Trophoblast cell (in vitro differentiated cells and primary cell): ENCODE results near the gene SEMA3C.
A peak's percentile ranks its signal among the peaks of the same experiment; 100 is the strongest.
"Not testable (repeated sequence)": the region's sequence is repeated elsewhere in the genome, so short reads cannot be mapped to it uniquely, and the experiment has no call there.

ENCODE experiments used
- DNase-seq, 2 donors: peaks; one replicate each; pipeline ENCODE4 v3.0.0-alpha.2; 2016
- H2AFZ ChIP-seq: 2 replicates; pipeline ENCODE4 v1.6.1; 2013; ENCODE audit warnings: low read length, moderate library complexity, mild to moderate bottlenecking; ENCODE audit not compliant: insufficient read depth, poor library complexity
- H2AK5ac ChIP-seq: 2 replicates; pipeline ENCODE4 v1.6.1; 2013; ENCODE audit warnings: mild to moderate bottlenecking, low read length
- H2BK120ac ChIP-seq: 2 replicates; pipeline ENCODE4 v1.6.1; 2013; ENCODE audit warnings: low read length, mild to moderate bottlenecking, moderate library complexity; ENCODE audit not compliant: insufficient read depth, poor library complexity
- H2BK12ac ChIP-seq: 2 replicates; pipeline ENCODE4 v1.6.1; 2013; ENCODE audit warnings: mild to moderate bottlenecking, low read length, moderate library complexity
- H2BK5ac ChIP-seq: 2 replicates; pipeline ENCODE4 v1.6.1; 2013; ENCODE audit warnings: low read length, low read depth, moderate library complexity, mild to moderate bottlenecking; ENCODE audit not compliant: poor library complexity
- H3K14ac ChIP-seq: 2 replicates; pipeline ENCODE4 v1.6.1; 2013; ENCODE audit warnings: mild to moderate bottlenecking, low read length
- H3K18ac ChIP-seq: 2 replicates; pipeline ENCODE4 v1.6.1; 2013; ENCODE audit warnings: mild to moderate bottlenecking, low read length
- H3K23ac ChIP-seq: 2 replicates; pipeline ENCODE4 v1.6.1; 2013; ENCODE audit warnings: low read length
- H3K27ac ChIP-seq: 2 replicates; pipeline ENCODE4 v1.5.1; 2013; ENCODE audit warnings: low read depth, mild to moderate bottlenecking, inconsistent platforms, low read length, moderate library complexity
- H3K27me3 ChIP-seq: 2 replicates; pipeline ENCODE4 v1.6.1; 2013; ENCODE audit warnings: inconsistent platforms, mild to moderate bottlenecking, low read length, moderate library complexity; ENCODE audit not compliant: insufficient read depth
- H3K36me3 ChIP-seq, 2 experiments: 1 replicate in 1 of 2; 2 replicates in 1 of 2; pipeline ENCODE4 v1.6.1; 2013; ENCODE audit warnings: low read length in 2 of 2, mild to moderate bottlenecking in 2 of 2, moderate library complexity in 1 of 2; ENCODE audit not compliant: insufficient read depth in 2 of 2, control insufficient read depth in 1 of 2
- H3K4ac ChIP-seq: 2 replicates; pipeline ENCODE4 v1.6.1; 2013; ENCODE audit warnings: low read depth, mild to moderate bottlenecking, low read length, moderate library complexity
- H3K4me1 ChIP-seq, 2 experiments: 1 replicate in 1 of 2; 2 replicates in 1 of 2; pipeline ENCODE4 v1.6.1; 2013; ENCODE audit warnings: low read length in 2 of 2, mild to moderate bottlenecking in 2 of 2, moderate library complexity in 1 of 2; ENCODE audit not compliant: insufficient read depth in 2 of 2, control insufficient read depth in 1 of 2
- H3K4me2 ChIP-seq: 2 replicates; pipeline ENCODE4 v1.6.1; 2013; ENCODE audit warnings: inconsistent platforms, mild to moderate bottlenecking, low read length, moderate library complexity
- H3K4me3 ChIP-seq: 2 replicates; pipeline ENCODE4 v1.5.1; 2013; ENCODE audit warnings: mild to moderate bottlenecking, low read depth, low read length, inconsistent platforms
- H3K79me1 ChIP-seq: one replicate; pipeline ENCODE4 v1.6.1; 2013; ENCODE audit warnings: low read length
- H3K79me2 ChIP-seq: 2 replicates; pipeline ENCODE4 v1.6.1; 2013; ENCODE audit warnings: low read length, mild to moderate bottlenecking; ENCODE audit not compliant: control insufficient read depth, insufficient read depth, poor library complexity
- H3K9ac ChIP-seq: 2 replicates; pipeline ENCODE4 v1.6.1; 2013; ENCODE audit warnings: mild to moderate bottlenecking, low read length
- H3K9me3 ChIP-seq: 2 replicates; pipeline ENCODE4 v1.6.1; 2013; ENCODE audit warnings: low read depth, mild to moderate bottlenecking, control low read depth, inconsistent platforms, low read length; ENCODE audit not compliant: insufficient read depth
- H4K12ac ChIP-seq: 2 replicates; pipeline ENCODE4 v1.6.1; 2013; ENCODE audit warnings: low read depth, mild to moderate bottlenecking, low read length, moderate library complexity
- H4K8ac ChIP-seq: 2 replicates; pipeline ENCODE4 v1.6.1; 2013; ENCODE audit warnings: low read depth, mild to moderate bottlenecking, low read length, moderate library complexity
- H4K91ac ChIP-seq: one replicate; pipeline ENCODE4 v1.6.1; 2013; ENCODE audit warnings: low read depth, mild to moderate bottlenecking, low read length, moderate library complexity
- WGBS: extraction: QIAGEN DNeasy Blood & Tissue Kit; methylation state at CpG from one replicate; pipeline ENCODE4 v1.1.7; 2013; ENCODE audit warnings: missing lambda C conversion rate; ENCODE audit not compliant: insufficient read length, insufficient coverage; ENCODE audit errors: extremely low coverage; 5-methylcytosine and 5-hydroxymethylcytosine counted together

Gene SEMA3C

DNA sequence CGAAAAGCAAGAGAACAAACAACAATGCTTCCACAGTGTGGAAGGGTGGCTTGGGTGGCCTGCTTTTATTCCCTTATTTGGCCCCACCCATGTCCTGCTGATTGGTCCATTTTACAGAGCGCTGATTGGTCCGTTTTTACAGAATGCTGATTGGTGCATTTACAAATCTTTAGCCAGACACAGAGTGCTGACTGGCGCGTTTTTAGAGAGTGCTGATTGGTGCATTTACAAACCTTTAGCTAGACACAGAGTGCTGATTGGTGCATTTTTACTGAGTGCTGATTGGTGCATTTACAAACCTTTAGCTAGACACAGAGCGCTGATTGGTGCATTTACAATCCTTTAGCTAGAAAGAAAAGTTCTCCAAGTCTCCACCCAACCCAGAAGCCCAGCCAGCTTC is 8.1 kb upstream of the SEMA3C start:
- not testable (repeated sequence) for H3K4me1 ChIP-seq, H4K12ac ChIP-seq, H3K4me3 ChIP-seq, H3K4me2 ChIP-seq, H4K91ac ChIP-seq, H3K79me1 ChIP-seq, H3K23ac ChIP-seq, H2BK120ac ChIP-seq, H4K8ac ChIP-seq, H3K79me2 ChIP-seq, H2BK5ac ChIP-seq, H3K18ac ChIP-seq, H3K14ac ChIP-seq, H3K27me3 ChIP-seq, H2AK5ac ChIP-seq, H3K9ac ChIP-seq, H3K27ac ChIP-seq, H2BK12ac ChIP-seq, H3K4ac ChIP-seq, DNase-seq, H3K36me3 ChIP-seq, H3K9me3 ChIP-seq, H2AFZ ChIP-seq
- WGBS: no CpG with 5 or more reads among the region's 6 CpGs

DNA sequence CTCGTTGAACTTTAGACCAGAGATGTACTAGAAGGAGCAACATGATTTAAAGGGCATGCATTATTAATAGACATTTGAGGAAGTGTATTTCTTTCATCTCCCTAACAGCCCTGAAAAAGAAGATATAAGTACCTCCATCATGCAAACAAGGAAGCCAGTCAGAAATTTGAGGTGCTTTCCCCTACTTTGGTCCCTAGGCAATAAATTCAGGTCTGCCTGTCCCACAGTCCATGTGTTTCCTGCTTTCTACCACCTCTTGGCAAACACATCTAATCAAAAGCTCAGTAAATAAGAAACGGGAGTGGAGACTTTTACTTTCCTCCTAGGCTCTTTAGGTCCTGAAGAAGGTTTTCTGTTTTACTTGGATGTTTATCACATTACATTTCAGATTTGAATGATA is 5.2 kb upstream of the SEMA3C start:
- Histone ChIP-seq H3K4ac (no peak overlapping the region), H3K79me1 (peaks cover 2% of the 10 kb centered on the region), H2AK5ac (no peak overlapping the region), H3K27ac (no peak overlapping the region), H3K18ac (no peak overlapping the region), H3K4me2 (no peak overlapping the region), H3K79me2 (no peaks in the 10 kb centered on the region), H3K23ac (no peak overlapping the region), H3K27me3 (no peaks in the 10 kb centered on the region), H4K8ac (no peak overlapping the region), H2AFZ (no peak overlapping the region), H2BK12ac (no peak overlapping the region), H4K91ac (peak overlapping the region; percentile 28), H4K12ac (no peak overlapping the region), H3K4me1 (peaks cover 0 to 5% of the 10 kb centered on the region in 2 experiments), H3K36me3 (no peaks in the 10 kb centered on the region), H2BK5ac (no peak overlapping the region), H3K9me3 (no peaks in the 10 kb centered on the region), H3K4me3 (no peak overlapping the region), H2BK120ac (no peak overlapping the region), H3K9ac (no peak overlapping the region), H3K14ac (no peak overlapping the region)
- DNase-seq: no peak
- no CpG with 5 or more reads among the region's 2 CpGs for WGBS

DNA sequence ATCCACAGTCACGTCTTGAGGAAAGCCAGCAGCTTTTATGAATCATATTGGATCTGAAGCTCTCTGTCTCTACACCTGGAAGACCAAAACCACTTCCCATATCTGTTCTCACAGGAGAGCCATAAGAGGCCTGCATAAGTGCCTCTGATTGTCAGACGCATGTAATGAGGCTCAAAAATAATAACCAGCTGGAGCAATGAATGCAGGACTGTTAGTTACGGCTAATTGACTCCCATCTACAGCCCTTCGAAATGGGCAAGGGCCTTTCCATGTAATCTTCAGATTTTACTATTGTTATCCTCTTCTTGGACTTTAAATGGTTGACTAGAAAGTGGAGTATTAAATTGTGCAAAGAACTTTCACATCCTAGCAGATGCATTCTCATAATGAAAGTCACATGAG is 4.4 kb upstream of the SEMA3C start:
- Histone ChIP-seq H2AK5ac (no peak overlapping the region), H3K9me3 (no peaks in the 10 kb centered on the region), H3K27me3 (no peaks in the 10 kb centered on the region), H3K79me2 (no peaks in the 10 kb centered on the region), H2AFZ (no peak overlapping the region), H2BK12ac (no peak overlapping the region), H4K8ac (no peak overlapping the region), H3K14ac (no peak overlapping the region), H2BK120ac (no peak overlapping the region), H3K4me3 (no peak overlapping the region), H3K23ac (no peak overlapping the region), H3K4me1 (peaks cover 0 to 5% of the 10 kb centered on the region in 2 experiments), H2BK5ac (no peak overlapping the region), H3K79me1 (peaks cover 6% of the 10 kb centered on the region), H3K18ac (no peak overlapping the region), H3K36me3 (no peaks in the 10 kb centered on the region), H3K27ac (no peak overlapping the region), H4K12ac (no peak overlapping the region), H3K4me2 (no peak overlapping the region), H3K4ac (no peak overlapping the region), H4K91ac (no peak overlapping the region), H3K9ac (no peak overlapping the region)
- WGBS: no CpG with 5 or more reads among the region's 4 CpGs
- DNase-seq: no peak

DNA sequence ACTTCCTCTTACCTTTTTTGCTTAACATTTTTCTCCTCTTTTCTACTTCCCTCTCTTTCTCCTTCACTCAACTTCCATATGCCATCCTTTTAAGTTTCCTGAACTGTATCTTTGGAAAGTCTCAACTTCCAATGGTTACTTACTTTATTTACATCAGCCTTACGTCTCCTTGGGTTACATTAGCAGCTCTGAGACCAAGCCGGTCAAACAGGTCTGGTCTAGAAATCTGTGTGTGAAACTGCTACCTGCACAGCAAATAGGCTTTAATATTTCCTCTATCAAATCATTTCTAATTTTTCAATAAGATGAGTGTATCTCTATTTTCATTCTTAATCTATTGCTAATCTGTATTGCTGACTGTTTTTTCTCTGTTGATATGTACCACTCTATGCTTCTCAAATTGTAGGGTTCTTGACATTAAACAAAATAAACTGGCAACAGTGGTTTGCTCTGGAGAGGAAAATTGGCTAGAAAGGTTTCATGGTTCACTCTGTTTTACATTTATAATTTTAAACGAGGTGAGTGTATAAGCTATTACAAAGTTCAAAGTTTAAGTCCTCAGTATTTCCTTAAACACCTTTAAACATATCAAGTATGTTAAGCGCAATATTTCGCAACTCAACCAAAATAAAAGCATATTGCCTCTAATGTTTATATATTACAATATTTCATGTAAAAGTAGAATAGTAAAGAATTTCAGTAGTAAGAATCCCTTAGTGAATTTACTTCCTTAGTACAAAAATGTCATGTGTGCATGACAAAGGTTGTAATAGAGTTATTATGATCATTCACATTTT is 3.6 kb upstream of the SEMA3C start:
- H3K18ac ChIP-seq: no peak overlapping the region
- peak; percentile 64 to 73 for DNase-seq
- no CpG with 5 or more reads among the region's 5 CpGs for WGBS
- peaks cover 6% of the 10 kb centered on the region for H3K79me1 ChIP-seq
- no peak overlapping the region for H4K12ac ChIP-seq
- H3K27ac ChIP-seq: no peak overlapping the region
- H2AFZ ChIP-seq: no peak overlapping the region
- no peak overlapping the region for H3K23ac ChIP-seq
- no peaks in the 10 kb centered on the region for H3K27me3 ChIP-seq
- no peak overlapping the region for H3K4ac ChIP-seq
- H3K14ac ChIP-seq: no peak overlapping the region
- H4K8ac ChIP-seq: no peak overlapping the region
- H3K9ac ChIP-seq: no peak overlapping the region
- no peaks in the 10 kb centered on the region for H3K36me3 ChIP-seq
- no peak overlapping the region for H2BK5ac ChIP-seq
- H2BK120ac ChIP-seq: no peak overlapping the region
- no peak overlapping the region for H2BK12ac ChIP-seq
- no peak overlapping the region for H4K91ac ChIP-seq
- H3K4me3 ChIP-seq: no peak overlapping the region
- no peaks in the 10 kb centered on the region for H3K79me2 ChIP-seq
- no peaks in the 10 kb centered on the region for H3K9me3 ChIP-seq
- H3K4me1 ChIP-seq: peaks cover 0 to 5% of the 10 kb centered on the region in 2 experiments
- H2AK5ac ChIP-seq: no peak overlapping the region
- H3K4me2 ChIP-seq: no peak overlapping the region
